GM20000 (cell line): ENCODE data around the gene ZSWIM3.
"Not testable (repeated sequence)": the region's sequence is repeated elsewhere in the genome, so short reads cannot be mapped to it uniquely, and the experiment has no call there.

ENCODE experiments used
- DNase-seq: peaks from one replicate; pipeline ENCODE4 v3.0.0; 2012; ENCODE audit warnings: low spot score
- CTCF ChIP-seq: IDR thresholded peaks from 2 replicates; pipeline ENCODE4 v1.5.1; 2012; ENCODE audit warnings: mild to moderate bottlenecking, control low read depth; ENCODE audit errors: extremely low read depth, missing control alignments

Gene ZSWIM3

GRCh38 chr20:45826381-45827019 lies 30.9 kb upstream of the ZSWIM3 start:
- no peak for TF ChIP-seq CTCF
- DNase-seq = no peak

DNA sequence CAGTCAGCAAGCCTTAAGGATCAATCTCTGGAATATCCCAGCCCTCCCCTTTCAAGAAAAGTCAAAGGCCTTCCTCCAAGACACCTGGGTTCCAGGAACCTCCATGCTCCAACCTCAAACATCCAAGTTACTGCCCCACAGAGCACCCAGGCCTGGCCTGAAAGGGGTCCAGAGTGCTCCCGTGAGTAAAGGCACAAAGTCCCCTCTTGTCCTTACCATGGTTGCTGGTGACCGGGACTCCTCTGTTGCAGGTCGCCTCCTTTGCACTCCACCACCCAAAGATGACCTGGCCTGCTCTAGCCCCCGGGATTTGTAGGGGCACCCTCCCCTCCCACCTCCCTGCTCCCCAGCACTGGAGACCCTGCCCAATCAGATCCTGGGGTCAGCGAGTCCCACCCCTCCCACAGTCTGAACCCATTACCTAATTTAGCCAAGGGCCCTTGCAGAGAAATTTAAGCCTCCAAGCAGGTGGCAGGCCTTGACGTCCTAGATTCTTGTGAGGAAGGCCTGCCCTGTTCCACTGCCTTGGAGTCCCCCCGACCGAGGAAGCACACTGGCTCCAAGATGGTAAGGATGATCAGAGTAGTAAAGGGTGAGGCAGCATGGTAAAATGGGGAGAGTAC lies 30.3 kb upstream of the ZSWIM3 start, which contains the start of gene TNNC2:
TSS of gene TNNC2 (minus strand) at position 283 of the 623 bp plus-strand sequence. CDS start at position 219, 64 bp downstream.
- DNase-seq = no peak
- TF ChIP-seq CTCF = no peak

DNA sequence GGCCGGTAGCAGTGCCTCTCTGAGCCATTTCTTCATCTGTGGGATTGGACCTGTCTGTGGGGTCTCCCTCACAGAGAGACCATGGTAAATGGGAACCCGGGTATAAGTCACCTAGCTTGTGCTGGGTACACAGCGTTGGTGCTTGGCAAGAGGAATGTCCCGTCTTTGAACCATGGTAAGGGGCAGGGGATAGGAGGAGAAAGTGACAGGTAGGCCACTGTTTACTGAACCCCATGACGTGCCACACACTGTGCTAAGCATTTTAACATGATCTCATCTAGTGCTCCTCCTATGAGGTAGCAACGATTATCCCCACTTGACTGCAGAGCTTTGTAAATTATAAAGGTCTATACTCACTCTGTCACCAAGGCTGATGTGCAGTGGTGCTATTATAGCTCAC lies 29.7 kb upstream of the ZSWIM3 start:
- no peak for DNase-seq
- TF ChIP-seq CTCF = no peak

GRCh38 chr20:45828589-45828988 lies 28.8 kb upstream of the ZSWIM3 start:
- no peak for TF ChIP-seq CTCF
- DNase-seq = no peak

DNA sequence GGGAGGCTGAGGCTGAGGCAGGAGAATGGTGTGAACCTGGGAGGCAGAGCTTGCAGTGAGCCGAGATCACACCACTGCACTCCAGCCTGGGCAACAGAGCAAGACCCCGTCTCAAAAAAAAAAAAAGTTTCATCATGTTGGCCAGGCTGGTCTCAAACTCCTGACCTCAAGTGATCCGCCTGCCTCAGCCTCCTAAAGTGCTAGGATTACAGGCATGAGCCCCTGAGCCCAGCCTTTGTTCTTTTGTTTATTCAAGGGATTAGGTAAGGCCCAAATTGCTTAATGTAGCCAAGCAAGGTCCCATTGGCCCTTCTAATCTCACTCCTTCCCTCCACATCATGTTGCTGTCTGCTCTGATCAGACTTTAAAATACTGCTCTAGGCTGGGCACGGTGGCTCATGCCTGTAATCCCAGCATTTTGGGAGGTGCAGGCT lies 27.7 kb upstream of the ZSWIM3 start:
- not testable (repeated sequence) for DNase-seq

- no peak for DNase-seq
- TF ChIP-seq CTCF = no peak
These were observed 24.8 kb upstream of the ZSWIM3 start for GRCh38 chr20:45832619-45833018.

DNA sequence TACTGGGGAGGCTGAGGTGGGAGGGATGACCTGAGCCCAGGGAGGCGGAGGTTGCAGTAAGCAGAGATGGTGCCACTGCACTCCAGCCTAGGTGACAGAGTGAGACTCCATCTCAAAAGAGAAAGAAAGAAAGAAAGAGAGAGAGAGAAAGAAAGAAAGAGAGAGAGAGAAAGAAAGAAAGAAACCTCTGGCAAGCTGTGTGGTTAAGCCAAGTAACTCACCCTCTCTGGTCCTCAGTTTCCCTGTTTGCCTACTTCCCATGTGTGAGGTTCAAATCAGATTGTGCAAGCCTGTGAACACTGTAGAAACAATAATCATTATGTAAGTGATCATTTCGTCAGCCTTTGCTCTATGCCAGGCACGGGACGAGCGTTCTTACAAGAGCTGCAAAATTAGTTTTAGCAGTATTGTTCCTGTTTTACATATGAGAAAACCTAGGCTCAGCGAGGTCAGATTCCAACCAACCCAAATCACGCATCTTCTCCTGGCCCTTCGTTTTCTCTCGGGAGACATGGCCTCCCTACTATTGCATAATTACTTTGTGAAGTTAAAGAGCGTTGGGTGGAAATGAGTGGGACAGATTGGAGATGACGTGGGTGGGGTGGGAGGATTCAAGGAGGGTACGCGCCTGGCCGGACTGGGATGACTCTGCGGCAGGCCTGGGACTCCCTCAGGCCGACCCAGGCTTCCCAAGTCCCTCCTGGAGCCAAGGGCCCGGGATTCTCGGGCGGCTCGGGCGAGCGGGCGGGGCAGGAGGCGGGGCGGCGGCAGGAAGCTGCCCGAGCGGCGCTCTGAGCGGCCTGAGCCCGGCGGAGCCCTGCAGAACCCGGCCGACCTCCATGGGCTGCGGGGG lies 24.2 kb upstream of the ZSWIM3 start, which contains the start of gene SNX21:
TSS of gene SNX21 (plus strand) at position 770 of the 853 bp plus-strand sequence. CDS start 121 bp downstream, outside the sequence.
- peak; percentile 75 for DNase-seq
- TF ChIP-seq CTCF = no peak
